Fibroblast of lung (primary cell): ENCODE measurements around the gene GHRHR.

ENCODE experiments used
- CTCF ChIP-seq, 2 donors: IDR thresholded peaks in 1 of 2; conservative IDR thresholded peaks in 1 of 2; 1 replicate in 1 of 2; 2 replicates in 1 of 2; pipeline ENCODE4 v1.5.1; 2011 to 2012; ENCODE audit warnings: low read length in 2 of 2, control low read depth in 1 of 2, inconsistent platforms in 1 of 2, low read depth in 1 of 2, mild to moderate bottlenecking in 1 of 2
- EZH2 ChIP-seq: IDR thresholded peaks from 2 replicates; pipeline ENCODE4 v1.5.1; 2012; ENCODE audit warnings: low read length, control low read depth, mild to moderate bottlenecking; ENCODE audit errors: missing control alignments

- no peak for TF ChIP-seq CTCF (conservative IDR thresholded peaks at IDR 0.05 in 1 of 2, IDR thresholded peaks at IDR 0.05 in 1 of 2; ENCODE audit: low read depth in 1 of 2, low read length in 2 of 2)
- no peak for TF ChIP-seq EZH2
Observed at GRCh38 chr7:30934732-30935568, 28.8 kb upstream of the GHRHR start.
